Skin of body (tissue), 2 donors: ENCODE data around the gene ZNF32. TPM values are rescaled to one million over a fixed set of nuclear protein-coding genes. Genes with fewer than 3 reads are reported as not detected.

Source experiments
- DNase-seq: peaks from one replicate; lab custom pipeline; 2025; lab: John Stamatoyannopoulos, UW
- total RNA-seq: library from RNA; depleted of rRNA; stranded (reverse); fragments of >200 nt; gene quantifications from one replicate; pipeline ENCODE4 v1.2.3, GENCODE V29; 2014

The ZNF32 gene
- total RNA-seq, 1 donor from 2014 or later = 28.4 TPM

DNA sequence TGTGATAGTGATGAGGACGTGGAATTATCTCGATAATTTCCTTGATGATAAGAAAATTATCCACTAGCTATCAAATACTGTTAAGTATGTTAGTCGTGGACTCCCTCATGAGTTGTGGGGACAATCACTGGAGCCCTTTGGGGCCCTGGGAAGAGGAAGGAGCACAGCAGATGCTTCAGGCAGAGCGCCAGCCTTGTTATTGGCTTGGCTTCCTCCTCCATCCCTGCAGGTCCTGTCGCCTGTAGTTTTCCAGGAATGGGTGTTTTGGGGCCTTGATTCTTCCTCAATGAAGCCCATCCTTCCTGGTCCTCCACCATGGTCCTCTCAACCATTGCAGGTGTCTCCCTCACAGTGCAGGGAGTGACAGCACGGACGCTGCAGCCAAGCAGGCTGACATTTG, 32.5 kb upstream of the ZNF32 start:
- no peak for DNase-seq

DNA sequence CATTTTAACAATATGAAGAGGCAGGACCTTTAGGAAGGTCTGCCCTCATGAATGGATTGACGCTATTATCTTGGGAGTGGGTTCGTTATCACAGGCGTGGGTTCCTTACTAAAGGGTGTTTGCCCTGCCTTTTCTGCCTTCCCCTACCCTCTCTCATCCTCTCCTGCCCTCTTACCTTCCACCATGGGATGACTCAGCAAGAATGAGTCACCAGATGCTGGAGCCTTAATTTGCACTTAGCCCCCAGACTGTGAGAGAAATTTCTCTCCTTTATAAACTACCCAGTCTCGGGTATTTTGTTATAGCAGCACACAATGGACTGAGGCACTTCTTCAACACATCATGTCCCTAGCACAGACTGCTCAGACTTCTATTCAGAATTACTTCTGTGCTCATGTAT, 31.4 kb upstream of the ZNF32 start:
- no peak for DNase-seq

DNA sequence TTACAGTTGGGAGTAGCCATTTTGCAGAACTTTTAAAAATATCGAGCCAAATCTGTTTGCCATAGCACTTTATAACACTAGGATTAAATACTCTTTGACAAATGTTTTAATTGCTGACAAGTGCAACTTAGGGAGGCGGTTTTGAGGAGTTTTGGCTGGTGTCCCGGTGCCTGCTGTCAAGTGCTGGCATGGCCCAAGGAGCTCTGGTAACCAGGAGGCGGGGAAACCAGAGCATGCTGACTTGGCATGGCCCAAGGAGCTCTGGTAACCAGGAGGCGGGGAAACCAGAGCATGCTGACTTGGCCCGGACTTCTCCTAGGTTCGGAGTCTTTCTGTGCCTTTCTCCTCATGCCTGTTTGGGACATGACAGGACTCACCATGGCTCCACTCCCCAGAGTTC, 30.8 kb upstream of the ZNF32 start:
- DNase-seq = no peak

DNA sequence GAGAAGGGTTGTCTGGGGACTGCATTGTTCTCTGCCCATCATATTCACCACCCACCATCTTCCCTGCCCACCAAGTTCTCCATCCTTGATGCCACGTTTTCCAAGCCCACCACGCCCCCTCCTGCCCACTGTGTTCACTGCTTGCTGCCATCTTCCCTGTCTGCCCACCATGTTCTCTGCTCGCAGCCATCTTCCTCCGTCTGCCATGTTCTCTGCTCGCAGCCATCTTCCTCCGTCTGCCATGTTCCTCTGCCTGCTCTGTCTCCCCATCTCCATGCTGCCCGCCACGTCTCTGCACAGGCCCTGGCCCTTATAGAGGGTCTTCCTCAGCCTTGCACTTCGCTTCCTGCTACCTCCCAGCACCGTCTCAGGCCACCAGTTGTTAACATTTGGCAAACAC, 30.0 kb upstream of the ZNF32 start:
- DNase-seq = no peak

DNA sequence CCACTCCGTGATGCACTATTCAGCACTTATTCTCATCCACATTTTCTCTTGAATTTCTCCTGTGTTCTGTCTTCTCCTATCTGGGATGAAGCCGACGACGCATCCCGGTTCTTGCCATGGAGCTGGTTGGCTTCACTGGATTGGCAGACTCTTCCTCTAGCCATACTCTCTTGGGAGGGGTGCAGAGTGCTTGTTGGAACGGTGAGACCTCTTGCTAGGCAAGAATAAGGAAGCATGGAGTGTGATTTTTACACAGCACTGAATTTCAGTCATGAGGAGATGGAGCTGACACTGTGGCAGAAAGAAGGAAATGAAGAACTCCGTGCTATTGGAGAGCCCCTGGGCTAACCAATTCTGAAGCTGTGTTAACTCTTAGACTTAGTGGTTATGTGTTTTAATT, 28.2 kb upstream of the ZNF32 start:
- no peak for DNase-seq

DNA sequence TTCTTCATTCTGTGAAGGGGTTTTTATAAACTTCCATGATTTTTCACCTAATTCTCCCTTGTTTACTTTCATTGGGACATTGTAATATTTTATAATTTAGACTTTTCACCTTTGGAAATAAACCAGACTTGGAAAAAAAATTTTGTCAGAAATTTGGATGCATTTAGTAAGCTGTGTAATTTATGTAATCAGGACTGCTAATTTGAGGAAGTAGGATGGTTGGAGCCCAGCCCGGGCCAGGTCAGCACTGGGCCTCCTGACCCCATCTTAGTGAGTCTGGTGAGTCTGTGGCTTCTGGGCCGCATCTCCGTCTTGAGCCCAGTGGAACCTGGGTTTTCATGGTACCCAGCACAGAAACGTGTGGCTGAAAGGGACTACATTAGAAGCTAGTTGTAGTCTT, 27.6 kb upstream of the ZNF32 start:
- DNase-seq = no peak

DNA sequence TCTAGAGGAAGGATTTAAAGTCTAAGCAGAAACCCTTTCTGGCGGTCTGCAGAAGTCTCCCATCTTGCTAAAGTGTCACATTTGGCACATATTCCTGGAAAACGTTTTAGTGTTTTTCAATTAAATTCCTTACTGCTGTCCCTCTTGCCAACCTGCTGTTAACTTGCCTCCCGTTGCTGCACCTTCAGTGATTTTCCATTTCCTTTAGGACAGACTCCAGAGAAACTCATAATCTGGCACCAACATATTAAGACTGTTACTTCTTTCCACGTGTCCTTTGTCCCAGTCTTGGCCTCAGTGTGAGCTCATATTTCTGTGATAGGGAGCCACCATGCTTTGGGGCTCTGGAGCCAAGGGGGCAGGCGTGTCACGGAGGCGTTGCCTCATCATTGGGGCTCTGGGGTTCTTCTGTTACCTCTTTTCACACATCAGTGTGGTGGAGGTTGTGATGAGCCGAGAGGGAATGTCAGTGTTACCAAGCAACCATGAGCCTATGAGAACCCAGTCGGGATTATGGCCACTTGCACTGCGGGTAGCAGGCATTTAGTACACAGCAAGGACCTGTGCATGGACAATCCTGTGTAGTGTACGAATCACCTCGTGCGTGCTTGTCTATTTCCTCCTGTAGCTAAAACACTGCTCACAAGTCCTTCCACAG, 26.0 kb upstream of the ZNF32 start:
- no peak for DNase-seq

DNA sequence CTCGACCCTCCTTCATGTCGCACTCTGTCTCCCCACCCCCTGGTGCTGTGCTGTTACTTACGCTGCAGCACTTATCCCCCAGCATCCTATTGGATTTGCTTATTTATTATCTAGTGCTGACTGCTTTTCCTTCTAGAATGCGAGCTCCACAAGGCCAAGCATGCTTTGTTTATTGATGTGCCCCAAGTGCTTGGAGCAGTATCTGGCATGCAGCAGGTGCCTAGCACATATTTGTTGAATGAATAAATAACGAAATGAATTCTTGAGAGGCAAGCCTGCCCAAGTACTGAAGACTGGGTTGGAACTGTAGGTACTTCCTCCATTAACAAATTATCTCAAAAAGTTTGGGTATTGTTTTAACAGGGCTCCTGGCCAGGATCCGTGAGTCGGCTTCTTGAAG, 24.8 kb upstream of the ZNF32 start:
- DNase-seq = no peak

DNA sequence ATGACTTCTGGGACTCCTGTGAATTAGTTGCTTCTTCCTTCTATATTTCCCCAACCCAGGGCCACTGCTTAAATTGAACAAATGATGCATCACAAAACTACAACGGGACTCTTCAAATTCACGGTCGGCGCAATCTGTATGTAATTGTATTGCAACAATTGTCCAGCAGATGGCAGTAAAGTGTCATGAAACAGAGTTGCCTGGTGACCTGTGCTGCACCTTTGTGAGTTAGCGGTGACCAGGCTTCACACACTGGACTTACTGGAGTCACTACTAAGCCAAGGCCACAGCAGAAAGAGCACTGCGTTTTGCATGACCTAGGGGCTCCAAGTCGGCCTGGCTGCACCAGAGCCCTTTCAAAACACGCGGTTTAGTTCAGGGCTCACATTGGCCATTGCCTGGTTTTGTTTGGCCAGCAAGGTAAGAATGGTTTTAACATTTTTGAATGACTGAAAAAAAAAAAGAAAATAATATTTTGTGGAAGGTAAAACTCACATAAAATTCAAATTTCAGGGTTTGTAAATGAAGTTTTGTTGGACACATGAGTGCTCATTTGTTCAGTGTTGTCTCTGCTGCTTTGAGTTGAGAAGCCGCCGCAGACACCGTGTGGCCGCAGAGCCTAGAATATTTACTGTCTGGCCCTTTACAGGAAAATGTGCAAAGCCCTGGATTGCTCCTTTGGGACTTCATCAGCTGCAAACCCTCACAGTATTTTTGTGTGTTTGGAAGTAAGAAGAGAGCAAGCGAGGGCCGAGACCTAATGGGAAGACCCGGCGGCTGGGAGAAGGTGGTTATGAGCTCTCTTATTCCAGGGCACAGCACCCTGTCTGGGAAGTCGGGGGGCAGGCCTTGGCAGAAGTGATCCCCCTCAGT, 23.2 kb upstream of the ZNF32 start:
- peak; percentile 72 for DNase-seq

DNA sequence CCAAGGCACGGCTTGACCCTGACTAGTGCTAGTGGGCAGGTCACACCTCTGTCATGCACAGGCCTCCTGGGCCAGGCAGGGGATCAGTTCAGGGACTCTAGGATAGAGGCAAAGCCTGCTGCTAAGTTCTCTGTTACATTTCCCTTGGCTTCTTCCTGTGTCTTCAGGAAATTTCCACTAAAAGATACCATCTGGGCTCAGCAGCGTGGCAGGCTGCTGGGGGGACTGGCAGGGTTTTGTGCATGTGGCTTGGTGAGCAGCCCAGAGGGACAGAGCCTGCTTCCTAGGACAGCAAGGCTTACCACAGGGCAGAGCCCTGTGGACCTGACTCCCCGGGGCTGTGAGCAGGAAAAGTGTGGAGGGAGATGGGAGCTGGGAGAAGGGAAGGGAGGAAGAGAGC, 20.7 kb upstream of the ZNF32 start:
- no peak for DNase-seq

DNA sequence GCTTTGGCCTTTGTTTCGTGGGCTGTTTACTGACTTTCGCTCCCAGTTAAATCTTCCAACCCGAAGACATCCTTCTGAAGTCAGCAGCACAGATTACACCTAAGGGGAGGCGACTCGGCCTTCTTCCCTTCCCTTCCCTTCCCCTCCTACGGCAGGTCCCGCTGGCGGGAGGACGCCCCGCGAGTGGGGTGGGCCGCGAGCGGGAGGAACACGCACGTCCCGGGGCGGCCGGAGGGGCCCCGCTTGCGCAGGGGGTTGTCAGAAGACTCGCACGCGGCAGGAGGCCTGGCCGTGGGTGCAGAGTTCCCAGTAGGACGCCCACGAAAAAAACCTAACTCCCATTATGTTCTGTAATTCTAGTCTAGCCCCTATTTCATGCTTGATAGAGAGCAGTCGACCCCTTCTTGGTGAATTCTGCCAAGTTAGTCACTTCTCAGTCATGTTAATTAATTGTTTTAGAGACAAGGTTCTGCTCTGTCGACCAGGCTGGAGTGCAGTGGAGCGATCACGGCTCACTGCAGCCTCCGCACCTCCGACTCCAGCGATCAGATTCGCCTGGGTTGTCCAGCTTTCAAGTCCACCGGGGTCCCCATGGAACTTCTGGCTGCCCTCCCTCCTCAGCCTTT, 19.2 kb upstream of the ZNF32 start:
- DNase-seq = no peak

DNA sequence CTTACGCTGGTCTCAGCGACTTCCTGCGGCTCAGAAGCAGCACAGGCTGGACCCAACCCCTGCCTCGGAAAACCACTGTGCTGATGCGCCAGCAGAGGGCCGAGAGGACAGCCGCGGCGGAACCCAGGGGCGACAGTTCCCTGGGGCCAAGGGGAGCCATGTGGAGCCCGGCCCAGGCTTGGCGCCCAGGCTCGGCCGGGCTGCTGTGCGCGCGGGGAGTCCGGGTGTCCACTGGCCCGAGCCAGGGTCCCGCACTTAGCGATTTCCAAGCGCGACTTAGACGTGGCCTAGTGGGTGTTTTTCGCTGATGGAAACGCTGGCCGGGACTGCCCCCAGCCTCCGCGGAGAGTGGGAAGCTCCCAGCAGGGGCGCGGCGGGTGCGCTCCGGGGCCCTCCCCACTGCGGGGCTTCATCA, 18.6 kb upstream of the ZNF32 start:
- DNase-seq = no peak

DNA sequence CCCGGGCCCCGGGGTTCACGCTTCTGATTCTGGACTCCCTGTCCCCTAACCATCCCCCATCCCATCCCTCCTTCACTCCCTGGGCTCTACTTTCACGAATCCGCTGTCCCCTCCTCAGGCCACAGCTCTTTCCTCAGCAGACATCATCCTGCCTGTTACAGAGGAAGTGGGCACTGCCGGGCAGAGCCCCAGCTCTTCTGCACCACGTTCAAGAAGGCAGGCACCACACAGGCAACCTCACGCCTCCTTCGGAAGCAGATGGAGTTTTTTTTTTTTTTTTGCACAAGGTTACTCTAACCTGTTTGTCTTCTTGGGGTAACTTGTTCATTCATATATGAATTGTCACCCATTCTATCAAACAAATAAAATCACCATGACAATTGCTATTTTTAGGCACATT, 17.9 kb upstream of the ZNF32 start:
- no peak for DNase-seq

DNA sequence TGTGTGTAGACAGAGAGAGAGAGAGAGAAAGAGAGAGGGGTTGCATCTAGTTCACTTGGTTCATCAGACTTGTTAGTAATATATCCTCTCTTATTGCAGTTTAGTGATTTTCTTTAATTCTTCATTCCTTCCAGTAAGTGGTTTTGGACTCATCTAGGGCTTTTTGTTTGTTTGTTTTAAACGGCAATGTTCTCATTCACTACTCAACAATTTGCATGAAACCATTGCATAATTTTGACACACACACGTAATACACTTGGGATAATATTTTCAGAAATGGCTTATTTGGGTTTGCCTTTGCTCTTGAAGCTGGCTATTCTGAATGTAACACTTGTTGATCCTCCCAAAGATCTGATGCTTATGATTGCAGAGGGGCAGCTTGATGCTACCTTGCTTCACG, 16.4 kb upstream of the ZNF32 start:
- DNase-seq = no peak

DNA sequence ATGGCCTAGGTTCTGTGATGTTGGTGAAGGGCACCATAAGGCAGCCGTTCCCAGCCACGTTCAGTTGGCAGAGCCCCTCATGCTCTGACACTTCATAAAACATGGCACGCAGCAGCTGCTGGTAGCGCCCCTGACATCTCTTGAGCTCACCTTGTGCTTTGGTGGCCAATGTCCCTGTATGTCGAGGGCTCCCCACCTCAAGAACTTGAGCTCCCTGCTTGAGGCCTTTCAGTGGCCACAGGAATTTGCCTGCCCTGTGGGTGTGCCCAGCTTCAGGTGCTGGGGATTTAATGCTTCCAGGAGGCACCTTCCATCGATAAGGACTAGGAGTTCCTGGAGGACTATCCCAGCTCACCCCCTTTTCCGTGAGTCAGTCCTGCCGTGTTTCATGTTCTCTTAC, 9.5 kb upstream of the ZNF32 start:
- no peak for DNase-seq

DNA sequence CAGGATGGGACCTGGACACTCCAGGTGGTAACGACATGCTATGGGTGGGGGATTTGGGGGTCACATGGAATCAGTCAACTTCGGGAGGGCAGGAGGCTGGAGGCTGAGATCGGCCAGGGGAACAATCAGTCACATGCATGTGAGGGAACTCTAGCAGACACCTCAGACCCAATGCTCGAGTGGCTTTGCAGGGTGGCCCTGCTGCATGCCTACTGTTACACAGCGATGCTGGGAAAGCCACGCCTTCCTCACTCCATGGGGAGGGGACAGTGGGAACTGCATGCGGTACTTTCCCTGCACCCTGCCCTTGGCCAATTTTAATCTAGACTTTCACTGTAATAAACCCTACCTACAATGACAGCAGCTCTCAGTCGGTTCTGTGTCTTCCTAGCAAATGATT, 6.6 kb upstream of the ZNF32 start:
- no peak for DNase-seq

DNA sequence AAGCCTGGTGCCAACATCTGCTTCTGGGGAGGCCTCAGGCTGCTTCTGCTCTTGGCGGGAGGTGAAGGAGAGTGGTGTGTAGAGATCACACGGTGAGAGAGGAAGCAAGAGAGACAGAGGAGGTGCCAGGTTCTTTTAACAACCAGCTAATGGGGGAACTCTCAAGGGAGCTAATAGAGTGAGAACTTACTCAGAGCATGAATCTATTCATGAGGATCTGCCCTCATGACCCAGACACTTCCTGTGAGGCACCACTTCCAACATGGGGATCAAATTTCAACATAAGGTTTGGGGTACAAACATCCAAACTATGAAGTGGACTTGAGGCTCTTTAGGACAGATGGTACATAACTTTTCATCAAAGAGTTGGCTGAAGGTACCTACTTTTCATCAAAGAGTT, 5.1 kb upstream of the ZNF32 start:
- DNase-seq = no peak

DNA sequence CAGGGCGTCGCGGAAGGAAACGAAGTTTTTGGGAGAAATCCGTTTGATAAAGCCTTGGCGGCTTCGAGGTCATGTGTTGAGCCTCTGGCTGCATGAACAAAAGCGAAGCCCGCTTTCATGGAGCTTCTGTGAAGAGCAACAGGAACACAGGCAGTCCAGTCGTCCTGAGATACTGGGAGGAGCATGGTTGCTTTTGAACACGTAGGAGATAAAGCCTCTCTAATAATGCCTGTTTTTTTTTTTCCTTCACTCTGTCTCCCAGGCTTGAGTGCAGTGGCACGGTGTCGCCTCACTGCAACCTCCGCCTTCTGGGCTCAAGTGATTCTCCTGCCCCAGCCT, 473 bp upstream of the ZNF32 start:
- DNase-seq = no peak

DNA sequence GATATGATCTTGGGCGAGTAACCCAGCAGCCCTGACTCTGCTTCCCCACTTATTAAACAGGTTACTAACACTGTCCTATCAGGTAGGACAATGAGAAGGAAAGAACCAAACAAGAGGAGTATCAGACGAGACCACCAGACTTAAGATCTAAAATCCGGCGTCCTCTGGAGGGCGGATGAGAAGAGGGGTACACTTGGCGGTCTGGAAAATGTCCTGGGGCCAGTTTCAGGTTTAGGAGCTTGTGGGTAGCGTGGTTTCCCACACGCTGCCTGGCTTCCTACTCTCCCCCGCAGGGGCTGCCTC, 635 bp downstream of the ZNF32 start:
- DNase-seq = no peak

DNA sequence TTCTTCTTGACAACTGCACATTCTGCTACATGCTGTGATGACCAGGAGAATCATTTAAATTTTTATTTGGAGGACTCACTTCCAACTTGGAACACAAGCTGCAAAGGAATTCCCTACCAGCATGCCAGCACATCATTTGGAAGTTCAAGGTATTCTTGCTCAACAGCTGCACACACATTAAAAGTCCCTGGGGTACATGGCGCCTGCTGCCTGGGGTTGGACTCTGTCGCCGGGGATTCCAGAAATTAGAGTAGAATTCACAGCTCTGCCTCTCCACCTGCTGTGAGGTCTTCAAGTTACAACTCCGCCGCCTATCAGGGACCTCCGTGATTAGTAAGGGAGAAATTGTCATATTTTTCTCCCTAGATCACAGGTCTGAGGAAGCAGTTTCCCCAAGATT, 1.1 kb downstream of the ZNF32 start:
- DNase-seq = no peak

DNA sequence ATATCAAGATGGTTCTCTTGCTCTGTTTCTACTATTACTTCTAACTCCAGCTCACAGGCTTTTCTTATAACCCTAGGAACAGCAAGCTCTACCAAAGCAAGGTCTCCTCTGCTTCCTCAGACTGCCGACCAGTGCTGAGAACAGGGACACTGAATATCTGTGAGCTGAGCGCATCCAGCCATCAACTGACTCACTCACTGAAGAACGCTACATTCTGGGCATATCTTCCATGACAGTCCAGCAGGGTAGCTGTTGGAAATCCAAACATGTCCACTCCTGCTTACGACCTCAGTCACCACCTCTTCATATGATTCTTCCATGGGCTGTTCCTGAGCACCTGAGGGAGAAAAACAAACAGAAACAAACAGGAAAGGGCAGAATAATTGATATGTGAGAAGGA, 2.8 kb downstream of the ZNF32 start:
- no peak for DNase-seq

DNA sequence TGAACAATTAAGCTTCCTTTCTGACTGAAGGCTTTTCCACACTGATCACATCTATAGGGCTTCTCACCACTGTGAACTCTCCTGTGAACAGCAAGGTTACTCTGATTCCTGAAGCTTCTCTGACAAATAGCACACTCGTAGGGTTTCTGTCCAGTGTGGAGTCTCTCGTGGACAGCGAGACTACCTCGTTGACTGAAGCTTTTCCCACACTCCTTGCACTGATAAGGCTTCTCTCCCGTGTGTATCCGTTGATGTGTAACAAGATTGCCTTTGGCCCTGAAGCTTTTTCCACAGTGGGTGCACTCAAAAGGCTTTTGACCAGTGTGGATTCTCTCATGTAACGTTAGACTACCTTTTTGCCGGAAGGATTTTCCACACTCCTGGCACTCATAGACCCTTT, 4.4 kb downstream of the ZNF32 start:
- DNase-seq = no peak

DNA sequence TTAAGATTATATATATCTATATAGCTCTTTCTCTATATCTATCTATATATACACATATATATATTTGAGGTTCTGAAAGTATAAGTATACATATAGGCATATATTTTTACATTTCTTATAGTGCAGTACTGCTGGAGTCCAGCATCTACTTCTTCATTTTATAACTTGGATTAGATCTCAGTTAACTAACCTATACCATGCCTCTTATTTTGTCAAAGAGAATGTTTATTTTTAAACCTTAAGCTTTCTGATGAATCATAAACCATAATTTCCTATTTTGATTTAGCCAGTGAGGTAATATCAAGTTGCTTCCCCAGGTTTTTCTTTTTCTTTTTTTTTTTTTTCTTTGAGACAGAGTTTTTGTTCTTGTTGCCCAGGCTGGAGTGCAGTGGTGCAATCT, 8.1 kb downstream of the ZNF32 start:
- DNase-seq = no peak
